GM21529 (cell line): ENCODE data around the gene CACNG5.

Experiments used
- ATAC-seq: cut with Tn5 transposase; IDR thresholded peaks from one replicate; pipeline ENCODE4 v1.9.1; 2021; ENCODE audit not compliant: unreplicated experiment

CACNG5 gene

GRCh38 chr17:66822009-66822408, 12.9 kb upstream of the CACNG5 start:
- ATAC-seq: no peak

DNA sequence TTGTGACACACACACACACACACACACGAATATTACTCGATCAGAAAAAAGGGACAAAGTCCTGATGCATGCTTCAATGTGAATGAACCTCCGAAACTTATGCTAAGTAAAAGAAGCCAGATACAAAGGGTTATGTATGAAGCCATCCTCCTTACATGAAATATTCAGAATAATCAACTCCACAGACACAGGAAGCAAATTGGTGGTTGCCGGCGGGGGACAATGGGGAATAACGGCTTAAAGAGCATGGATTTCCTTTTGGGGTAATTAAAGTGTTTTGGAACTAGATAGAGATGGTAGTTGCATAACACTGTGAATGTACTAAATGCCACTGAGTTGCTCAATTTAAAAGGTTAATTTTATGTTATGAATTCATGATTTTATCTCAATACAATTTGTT, 8.1 kb upstream of the CACNG5 start:
- ATAC-seq: no peak

DNA sequence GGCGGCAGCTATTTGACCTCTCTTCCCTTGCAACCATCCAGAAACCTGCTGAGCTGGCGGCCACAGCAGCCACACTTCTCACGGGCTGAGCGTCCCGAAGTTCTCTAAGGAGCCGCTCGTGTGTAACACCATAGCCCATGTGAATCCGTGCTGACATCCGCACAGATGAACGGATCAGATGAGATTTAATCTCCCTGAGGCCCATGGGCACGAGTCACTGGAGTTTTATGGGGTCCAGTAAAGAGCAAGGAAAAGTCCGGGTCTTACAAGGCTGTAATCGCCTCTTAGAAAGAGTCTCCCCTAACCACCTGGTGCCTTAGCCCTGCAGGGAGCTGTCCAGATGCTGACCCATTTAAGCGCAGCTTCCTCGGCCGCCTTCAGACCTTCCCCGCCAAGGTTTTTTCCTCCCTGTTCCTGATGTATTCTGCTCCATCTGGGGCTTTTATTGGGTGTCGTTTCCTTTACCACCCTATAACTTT, 5.5 kb upstream of the CACNG5 start:
- no peak for ATAC-seq

DNA sequence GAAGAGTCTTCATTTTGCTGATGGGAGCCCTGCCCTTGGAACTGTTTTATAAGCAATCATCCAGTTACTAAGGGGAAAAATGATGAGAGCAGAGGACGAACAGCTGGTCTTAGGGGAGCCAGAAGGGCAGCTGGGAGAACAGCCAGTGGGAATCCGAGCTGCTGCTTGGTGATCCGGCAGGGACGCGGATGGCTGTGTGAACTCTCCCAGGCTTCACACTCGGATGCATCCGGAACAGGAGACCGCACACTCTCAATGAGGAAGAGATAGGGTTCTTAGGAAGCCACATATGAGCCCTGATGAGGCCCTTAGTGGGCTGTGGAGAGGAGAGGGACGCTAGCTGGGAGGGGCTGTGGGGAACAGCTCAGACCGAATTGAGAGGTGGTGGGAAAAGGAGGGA, 5.0 kb upstream of the CACNG5 start:
- ATAC-seq: no peak

DNA sequence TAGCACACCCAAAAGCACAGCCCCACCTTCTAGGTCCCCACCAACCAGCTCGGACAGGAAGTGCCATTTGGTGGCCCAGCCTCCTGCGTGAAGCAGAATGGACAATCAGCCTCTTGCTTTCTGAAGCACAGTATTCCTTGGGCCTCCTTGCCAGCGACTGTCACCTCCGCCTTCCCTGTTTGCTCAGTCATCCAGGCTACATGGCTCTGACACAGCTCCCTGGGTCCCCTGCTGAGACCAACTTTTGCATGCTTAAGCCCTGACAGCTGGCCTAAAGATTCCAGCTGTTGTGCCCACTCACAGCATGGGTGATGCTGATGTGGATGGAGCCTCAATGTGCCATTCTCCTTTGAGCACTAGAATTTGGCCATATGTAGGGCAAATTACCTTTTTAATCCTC, 4.5 kb upstream of the CACNG5 start:
- no peak for ATAC-seq

DNA sequence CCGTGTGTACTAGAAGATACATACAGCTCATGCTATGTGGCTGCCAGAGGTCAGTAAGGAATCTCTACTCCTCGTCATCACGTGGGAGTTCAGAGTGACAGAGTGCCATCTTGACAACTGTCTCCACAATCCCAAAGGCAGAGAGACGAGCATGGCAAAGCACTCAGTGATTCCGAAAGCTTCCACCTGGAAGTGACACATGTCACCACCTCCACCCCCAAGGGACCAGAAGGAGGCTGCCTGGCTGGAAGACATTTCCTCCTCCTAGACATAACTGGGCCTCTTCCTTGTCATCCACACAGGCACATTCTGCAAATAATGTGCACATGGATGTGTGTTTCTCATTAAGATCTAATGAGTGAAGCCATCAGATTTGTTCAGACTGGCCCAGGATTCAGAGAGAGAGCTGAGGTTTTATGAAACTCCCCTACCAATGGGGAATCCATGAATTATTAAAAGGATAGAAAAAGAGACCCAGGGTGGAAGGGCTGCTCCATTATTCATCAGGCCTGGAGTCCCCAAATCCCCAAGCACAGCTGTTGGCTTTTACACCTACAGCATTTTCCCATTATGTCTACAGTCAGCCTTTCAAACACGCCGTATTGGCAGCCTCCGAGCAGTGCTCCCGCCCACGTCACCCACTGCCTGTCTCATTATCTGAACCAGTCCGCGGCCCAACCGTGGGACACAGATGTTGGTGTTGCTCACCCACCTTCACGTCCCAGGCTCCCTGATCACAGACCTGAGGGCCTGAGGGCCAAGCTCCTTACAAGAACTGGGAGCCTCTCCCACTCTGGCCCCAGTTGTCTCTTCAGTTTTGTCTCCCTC, 3.3 kb upstream of the CACNG5 start:
- no peak for ATAC-seq

GRCh38 chr17:66833201-66833600, 1.7 kb upstream of the CACNG5 start:
- no peak for ATAC-seq

DNA sequence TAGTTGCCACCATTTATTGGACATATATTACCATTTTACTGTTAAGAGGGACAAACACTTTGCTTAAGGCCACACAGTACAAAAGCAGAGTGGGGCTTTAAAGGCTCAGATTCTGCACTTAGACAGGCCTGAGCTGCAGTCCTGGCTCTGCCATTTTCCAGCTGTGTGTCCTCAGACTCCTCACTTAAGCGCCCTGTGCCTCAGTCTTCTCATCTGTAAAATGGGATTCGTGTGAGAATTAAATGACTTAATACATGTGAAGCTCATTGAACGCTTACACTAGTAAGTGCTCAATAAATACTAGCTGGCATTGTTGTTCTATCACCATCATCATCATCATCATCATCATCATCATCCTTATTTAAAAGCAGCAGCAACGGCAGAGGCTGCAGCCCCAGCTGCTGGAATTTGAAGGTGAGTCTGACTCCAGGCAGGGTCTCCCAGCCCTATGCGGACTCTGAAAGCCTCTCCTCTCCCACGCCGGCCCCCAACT, 445 bp upstream of the CACNG5 start:
- ATAC-seq: no peak

DNA sequence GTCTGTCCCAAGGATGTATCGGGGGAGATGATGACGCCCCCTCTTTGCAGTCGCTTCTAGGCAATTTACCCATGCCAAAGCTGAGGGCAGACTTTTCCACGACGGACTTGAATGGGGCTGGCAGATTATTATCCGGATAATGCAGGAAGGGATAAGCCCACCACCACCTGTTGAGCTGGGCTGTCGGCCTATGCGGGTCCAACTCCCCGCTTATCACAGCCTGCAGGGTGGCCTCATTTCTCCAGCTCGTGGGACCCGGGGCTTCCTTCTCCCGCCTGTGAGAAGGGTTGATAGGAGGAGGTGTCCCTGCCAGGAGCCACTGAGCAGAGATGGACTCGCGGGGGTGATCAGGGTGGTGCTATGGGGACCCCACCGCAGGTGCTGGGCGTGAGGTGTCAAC, 559 bp downstream of the CACNG5 start:
- no peak for ATAC-seq

GRCh38 chr17:66836063-66837005, 1.4 kb downstream of the CACNG5 start:
- ATAC-seq: no peak

- no peak for ATAC-seq
Observed at GRCh38 chr17:66837226-66837625, 2.3 kb downstream of the CACNG5 start.

DNA sequence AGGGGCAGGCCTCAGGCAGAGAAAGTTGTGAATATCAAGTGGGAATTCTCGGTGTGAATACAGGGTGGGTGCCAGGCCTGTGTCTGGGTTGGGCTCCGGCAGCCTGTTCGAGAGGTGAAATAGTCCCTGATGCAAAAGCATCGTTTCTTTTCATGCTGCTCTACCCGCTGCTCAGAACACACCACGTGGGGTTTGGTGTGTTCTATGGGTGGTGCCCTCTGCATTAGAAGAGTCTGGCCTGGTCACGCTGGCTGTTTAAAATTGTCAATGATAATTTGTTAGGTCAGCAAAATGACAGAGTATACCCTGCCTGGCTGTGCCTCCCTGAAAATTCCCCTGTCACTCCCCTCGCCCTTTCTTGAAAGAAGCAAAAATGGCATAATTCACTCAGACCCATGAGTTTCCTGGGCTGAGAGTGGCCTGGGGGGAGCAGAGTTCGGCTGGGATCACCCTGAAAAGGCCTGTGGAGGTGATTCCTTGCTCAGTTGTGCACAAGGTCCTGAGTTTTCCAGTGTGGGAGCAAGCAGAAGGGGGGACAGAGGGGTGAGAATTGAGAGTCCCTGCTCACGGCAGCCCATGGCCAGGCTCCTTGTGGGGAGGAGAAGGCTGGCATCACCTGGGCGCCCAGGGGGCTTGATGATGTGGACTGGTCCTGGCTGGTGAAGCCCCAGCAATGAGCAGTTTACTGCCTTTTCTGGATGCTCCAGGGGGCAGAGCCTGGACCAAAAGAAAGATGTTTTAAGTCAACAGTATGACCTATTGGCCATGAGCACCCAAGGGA, 3.2 kb downstream of the CACNG5 start:
- no peak for ATAC-seq

DNA sequence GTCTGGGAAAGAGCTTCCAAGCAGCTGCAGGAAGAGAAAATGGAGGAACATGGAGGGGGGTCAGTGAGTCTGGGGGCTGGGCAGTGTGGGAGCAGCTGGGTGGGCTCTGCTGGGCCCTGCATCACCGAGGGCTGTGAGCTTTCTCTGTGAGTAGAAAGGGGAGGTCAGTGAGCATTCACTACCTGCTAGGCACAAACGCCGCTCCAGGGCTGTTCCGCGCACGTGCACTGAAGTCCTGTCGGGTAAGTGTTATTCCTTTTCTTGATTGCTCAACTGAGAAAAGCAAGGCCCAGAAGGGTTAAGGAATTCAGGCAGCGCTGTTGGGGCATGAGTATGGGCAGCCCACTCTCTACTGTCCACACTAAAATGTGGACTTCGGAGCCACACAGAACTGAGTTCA, 4.7 kb downstream of the CACNG5 start:
- ATAC-seq: no peak

- ATAC-seq: no peak
Observed at GRCh38 chr17:66840061-66840460, 5.1 kb downstream of the CACNG5 start.

DNA sequence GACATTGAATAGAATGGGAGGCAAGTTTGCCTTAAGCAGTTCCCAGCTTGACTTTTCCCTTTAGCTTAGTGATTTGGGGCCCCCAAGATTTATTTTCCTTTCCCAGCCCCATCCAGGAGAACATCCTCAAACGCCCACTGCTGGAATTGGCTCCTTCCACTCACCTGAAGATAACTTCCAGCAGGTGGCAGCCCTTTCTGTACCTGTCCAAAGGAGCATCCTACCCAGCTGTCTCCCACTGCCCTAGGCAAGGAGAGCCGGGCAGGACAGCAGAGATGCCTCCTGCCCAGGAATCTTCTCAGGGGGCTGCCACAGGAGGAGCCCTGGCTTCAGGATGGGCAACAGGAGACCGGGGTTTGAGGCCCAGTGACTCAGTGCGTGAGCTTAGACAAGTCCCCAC, 6.4 kb downstream of the CACNG5 start:
- no peak for ATAC-seq

- ATAC-seq: no peak
Observed at GRCh38 chr17:66841744-66842143, 6.8 kb downstream of the CACNG5 start.

- no peak for ATAC-seq
Observed at GRCh38 chr17:66842505-66842904, 7.6 kb downstream of the CACNG5 start.

GRCh38 chr17:66842959-66843358, 8.0 kb downstream of the CACNG5 start:
- ATAC-seq: no peak

DNA sequence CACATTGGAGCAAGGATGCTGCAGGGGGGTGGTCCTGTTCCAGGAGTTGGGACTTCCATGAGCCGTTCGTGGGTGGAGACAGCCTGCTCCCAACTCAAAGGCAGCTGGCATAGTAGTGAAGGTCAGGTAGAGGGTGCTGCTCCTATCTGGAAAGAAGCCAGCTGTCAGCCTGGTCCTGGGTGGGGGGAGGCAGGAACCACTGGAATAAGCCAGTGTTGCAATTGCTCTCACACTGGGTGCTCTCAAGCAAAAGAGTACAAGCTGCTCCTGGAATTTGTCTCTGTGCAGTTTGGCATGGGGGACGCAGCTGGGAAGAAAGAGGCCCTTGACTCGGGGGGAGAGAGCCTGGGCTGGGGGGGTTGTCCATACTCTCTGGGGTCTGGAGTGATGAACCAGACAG, 8.7 kb downstream of the CACNG5 start:
- no peak for ATAC-seq

DNA sequence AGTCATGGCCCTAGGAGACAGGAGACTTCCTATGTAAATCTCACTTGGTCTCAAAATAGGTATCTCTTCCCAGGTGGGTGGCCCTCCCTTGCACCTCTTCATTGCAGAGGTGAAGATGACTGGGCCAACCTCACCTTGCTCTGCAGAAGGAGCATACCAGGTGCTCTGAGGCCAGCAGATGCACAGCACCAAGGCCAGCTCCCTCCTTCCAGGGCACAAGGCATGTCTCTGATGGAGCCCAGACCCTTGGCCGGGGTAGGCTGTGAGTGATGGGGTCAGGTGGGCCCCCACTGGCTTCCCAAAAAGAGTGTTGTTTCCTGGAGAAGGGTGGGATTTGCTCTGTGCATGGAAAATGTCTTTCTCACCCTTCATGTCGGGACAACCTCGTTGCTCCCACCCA, 12.8 kb downstream of the CACNG5 start:
- ATAC-seq: no peak

GRCh38 chr17:66848496-66848895, 13.6 kb downstream of the CACNG5 start:
- no peak for ATAC-seq
